K562 (cell line): Measurements from ENCODE around the gene ZNF391. TPM values are rescaled to one million over a fixed set of nuclear protein-coding genes. Genes with fewer than 3 reads are reported as not detected.

Experiments used
- ARHGAP35 ChIP-seq: fragments of 450-650 bp; IDR thresholded peaks from 2 replicates; pipeline ENCODE4 v1.6.1; 2018; ENCODE audit not compliant: partially characterized antibody
- CHD1 ChIP-seq: fragments of 200-600 bp; sonication (generic); IDR thresholded peaks from one replicate; pipeline ENCODE4 v1.6.1; 2012; ENCODE audit warnings: mild to moderate bottlenecking, moderate library complexity, low read length, inconsistent platforms
- EP400 ChIP-seq: fragments of 450-650 bp; IDR thresholded peaks from 2 replicates; pipeline ENCODE4 v1.6.1; 2017; ENCODE audit warnings: antibody characterized with exemption, mild to moderate bottlenecking, moderate library complexity
- ETV1 ChIP-seq: fragments of 450-650 bp; conservative IDR thresholded peaks from 2 replicates; pipeline ENCODE4 v1.6.1; 2016; ENCODE audit warnings: missing genetic modification characterization, control low read depth, low read depth, missing compliant biosample characterization
- FUS ChIP-seq: fragments of 200-400 bp; formaldehyde crosslinking; optimal IDR thresholded peaks from 2 replicates; pipeline ENCODE3; 2017; ENCODE audit warnings: low read depth, low read length
- KDM1A ChIP-seq, 2 experiments: fragments of 450-650 bp; IDR thresholded peaks; 2 replicates each; pipeline ENCODE4 v1.6.1; 2016; ENCODE audit warnings: mild to moderate bottlenecking in 2 of 2
- LCOR ChIP-seq: sonication (generic); formaldehyde crosslinking; IDR thresholded peaks from 2 replicates; pipeline ENCODE4 v1.8.0; 2022; ENCODE audit warnings: mild to moderate bottlenecking, missing genetic modification reagents
- NCOA4 ChIP-seq: fragments of 450-650 bp; IDR thresholded peaks from 2 replicates; pipeline ENCODE4 v1.6.1; 2018; ENCODE audit warnings: mild to moderate bottlenecking; ENCODE audit not compliant: partially characterized antibody
- NKRF ChIP-seq: fragments of 450-650 bp; IDR thresholded peaks from 2 replicates; pipeline ENCODE4 v1.6.1; 2016; ENCODE audit warnings: borderline replicate concordance
- NONO ChIP-seq, 2 experiments: fragments of 200-400 bp in 1 of 2; fragments of 450-650 bp in 1 of 2; formaldehyde crosslinking in 1 of 2; IDR thresholded peaks; 2 replicates each; pipeline ENCODE4 v1.6.1; 2017; ENCODE audit warnings: low read depth in 2 of 2, mild to moderate bottlenecking in 2 of 2, moderate library complexity in 2 of 2, low read length in 1 of 2
- POLR2G ChIP-seq: fragments of 200-400 bp; formaldehyde crosslinking; IDR thresholded peaks from 2 replicates; pipeline ENCODE4 v1.6.1; 2017; ENCODE audit warnings: low read depth, mild to moderate bottlenecking, antibody characterized with exemption, low read length, moderate library complexity
- POLR2H ChIP-seq: IDR thresholded peaks from 2 replicates; pipeline ENCODE4 v1.6.1; 2016; ENCODE audit warnings: missing genetic modification characterization, low read depth, mild to moderate bottlenecking, control low read depth, missing compliant biosample characterization, moderate library complexity
- PTTG1 ChIP-seq: fragments of 450-650 bp; IDR thresholded peaks from 2 replicates; pipeline ENCODE4 v1.6.1; 2016; ENCODE audit warnings: low read depth, mild to moderate bottlenecking, missing genetic modification characterization, missing compliant biosample characterization
- SNAPC5 ChIP-seq: fragments of 250-450 bp; sonication (Bioruptor Pico); IDR thresholded peaks from 2 replicates; pipeline ENCODE4 v1.8.0; 2021; ENCODE audit warnings: moderate library complexity, mild to moderate bottlenecking, inconsistent platforms
- STAG1 ChIP-seq: sonication (generic); formaldehyde crosslinking; IDR thresholded peaks from 2 replicates; pipeline ENCODE4 v1.5.0; 2020; ENCODE audit warnings: missing genetic modification reagents, borderline replicate concordance
- SUPT5H ChIP-seq: fragments of 450-650 bp; IDR thresholded peaks from 2 replicates; pipeline ENCODE4 v1.6.1; 2016
- ZNF197 ChIP-seq: fragments of 200-800 bp; sonication (Bioruptor generic); IDR thresholded peaks from 2 replicates; pipeline ENCODE4 v1.6.1; 2016; ENCODE audit warnings: low read depth, missing genetic modification characterization, missing compliant biosample characterization
- ZNF277 ChIP-seq: fragments of 250-450 bp; sonication (Bioruptor Pico); IDR thresholded peaks from 2 replicates; pipeline ENCODE4 v1.8.0; 2022; ENCODE audit warnings: inconsistent platforms, mild to moderate bottlenecking, moderate library complexity, borderline replicate concordance
- ZNF354B ChIP-seq: fragments of 250-450 bp; sonication (Bioruptor Pico); IDR thresholded peaks from 2 replicates; pipeline ENCODE4 v1.4.0; 2020
- polyA plus RNA-seq, 8 experiments: library from polyadenylated mRNA; depleted of rRNA in 4 of 8; stranded (reverse) in 5 of 8; unstranded in 3 of 8; fragments of >200 nt; fragmentation: Nextera tagmentation in 2 of 8; fragmentation: Illumina TruSeq in 1 of 8; extraction: Ambion mirVana in 2 of 8; extraction: Trizol in 1 of 8; gene quantifications; 2 replicates each; pipeline versions ENCODE4 v1.2.1 to v1.2.3, GENCODE V29; 2011 to 2014; ENCODE audit warnings: inconsistent platforms in 1 of 8, missing spikeins in 1 of 8
- total RNA-seq, 7 experiments: library from RNA; depleted of rRNA in 6 of 7; stranded (reverse); fragments of >200 nt in 6 of 7; fragmentation: Illumina TruSeq in 2 of 7; extraction: Trizol in 2 of 7; gene quantifications; 2 replicates each; pipeline versions ENCODE4 v1.2.1 to v1.2.3, GENCODE V29; 2011 to 2021; ENCODE audit warnings: low replicate concordance in 1 of 7
- TF ChIP-seq, protein P1 (sequence below): sonication (generic); IDR thresholded peaks from 2 replicates; pipeline ENCODE4 v1.6.1; 2016
- TF ChIP-seq, protein P2 (sequence below): fragments of 450-650 bp; formaldehyde crosslinking; IDR thresholded peaks from 2 replicates; pipeline ENCODE4 v1.4.0; 2020; ENCODE audit warnings: mild to moderate bottlenecking, moderate library complexity
- TF ChIP-seq, protein P3 (sequence below): sonication (generic); formaldehyde crosslinking; IDR thresholded peaks from 2 replicates; pipeline ENCODE4 v1.9.0; 2022; ENCODE audit warnings: mild to moderate bottlenecking, missing genetic modification reagents

The ZNF391 gene
- total and polyA plus RNA-seq, 9 of the 15 experiments (the other 6 are each of a cell fraction or from before 2014, with no cell fraction given) = 2.3 to 10.1 (median 5.8) TPM

DNA sequence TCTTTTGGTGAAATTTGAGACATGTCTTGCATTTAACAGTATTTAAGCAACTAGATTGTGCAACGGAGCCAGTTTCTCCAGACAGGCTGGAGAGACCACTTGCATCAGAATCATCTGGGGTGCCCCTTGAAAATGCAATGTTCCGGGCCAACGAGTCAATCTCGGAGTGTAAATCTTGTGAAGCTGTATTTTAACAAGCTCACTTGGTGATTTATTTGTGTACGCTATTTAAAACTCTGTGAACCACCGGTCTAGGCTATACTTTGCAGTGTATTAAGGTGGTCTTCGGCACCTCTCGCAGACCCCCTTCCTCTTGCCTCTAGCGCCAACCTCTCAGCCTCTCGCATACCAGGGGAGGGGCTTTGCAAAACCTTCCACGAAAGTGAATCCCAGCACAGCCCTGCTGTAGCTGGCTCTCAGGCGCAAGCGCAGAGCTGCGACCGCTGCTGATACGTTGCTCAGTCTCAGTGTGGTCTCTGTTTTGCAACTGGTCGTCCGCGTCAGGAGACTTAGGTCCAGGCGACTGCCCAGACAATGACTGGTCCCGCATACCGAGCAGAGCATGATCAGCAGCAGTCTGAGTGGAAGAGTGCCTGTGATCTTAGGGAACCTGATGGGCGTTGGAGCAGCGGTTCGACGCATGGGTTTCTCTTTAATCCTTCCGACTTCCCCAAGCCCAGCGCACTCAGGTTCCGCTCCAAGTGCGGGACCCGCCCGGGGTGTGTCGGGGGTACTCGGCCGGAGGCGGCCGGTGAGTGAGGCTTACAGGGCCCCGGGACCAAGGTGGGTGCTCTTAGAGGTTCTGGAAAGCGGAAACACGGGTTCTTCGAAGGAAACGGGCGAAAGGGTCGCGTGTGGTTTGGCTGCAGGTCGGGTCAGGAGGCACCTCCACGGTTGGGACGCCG lies at the start of gene ZNF391 (continued):
- TF ChIP-seq SUPT5H = peak; percentile 97
- TF ChIP-seq, protein P1, sequence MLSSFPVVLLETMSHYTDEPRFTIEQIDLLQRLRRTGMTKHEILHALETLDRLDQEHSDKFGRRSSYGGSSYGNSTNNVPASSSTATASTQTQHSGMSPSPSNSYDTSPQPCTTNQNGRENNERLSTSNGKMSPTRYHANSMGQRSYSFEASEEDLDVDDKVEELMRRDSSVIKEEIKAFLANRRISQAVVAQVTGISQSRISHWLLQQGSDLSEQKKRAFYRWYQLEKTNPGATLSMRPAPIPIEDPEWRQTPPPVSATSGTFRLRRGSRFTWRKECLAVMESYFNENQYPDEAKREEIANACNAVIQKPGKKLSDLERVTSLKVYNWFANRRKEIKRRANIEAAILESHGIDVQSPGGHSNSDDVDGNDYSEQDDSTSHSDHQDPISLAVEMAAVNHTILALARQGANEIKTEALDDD = peak; percentile 71; the same call in 1 of the 2 replicates
- TF ChIP-seq SNAPC5 (CRISPR knock-in tag) = no peak
- no peak for TF ChIP-seq STAG1 (CRISPR knock-in tag)
- no peak for TF ChIP-seq ZNF277 (CRISPR knock-in tag)
- TF ChIP-seq KDM1A (IDR thresholded peaks at IDR 0.05) = peak; percentile 39 to 58; a peak in 3 of 4 replicates
- peak; percentile 94 for TF ChIP-seq EP400
- TF ChIP-seq PTTG1 (tag) = no peak
- TF ChIP-seq ZNF197 (CRISPR knock-in tag) = no peak
- TF ChIP-seq CHD1 = no peak
- no peak for TF ChIP-seq FUS
- no peak for TF ChIP-seq ZNF354B
- TF ChIP-seq NCOA4 = no peak
- peak; percentile 70; the same call in 1 of the 2 replicates for TF ChIP-seq NKRF
- TF ChIP-seq ETV1 (tag) = peak; percentile 67
- peak in 1 of 2 experiments; percentile 86; a peak in 1 of 4 replicates for TF ChIP-seq NONO (IDR thresholded peaks at IDR 0.05; ENCODE audit: low read depth in 2 of 2, low read length in 1 of 2)
- TF ChIP-seq, protein P2, sequence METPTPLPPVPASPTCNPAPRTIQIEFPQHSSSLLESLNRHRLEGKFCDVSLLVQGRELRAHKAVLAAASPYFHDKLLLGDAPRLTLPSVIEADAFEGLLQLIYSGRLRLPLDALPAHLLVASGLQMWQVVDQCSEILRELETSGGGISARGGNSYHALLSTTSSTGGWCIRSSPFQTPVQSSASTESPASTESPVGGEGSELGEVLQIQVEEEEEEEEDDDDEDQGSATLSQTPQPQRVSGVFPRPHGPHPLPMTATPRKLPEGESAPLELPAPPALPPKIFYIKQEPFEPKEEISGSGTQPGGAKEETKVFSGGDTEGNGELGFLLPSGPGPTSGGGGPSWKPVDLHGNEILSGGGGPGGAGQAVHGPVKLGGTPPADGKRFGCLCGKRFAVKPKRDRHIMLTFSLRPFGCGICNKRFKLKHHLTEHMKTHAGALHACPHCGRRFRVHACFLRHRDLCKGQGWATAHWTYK (CRISPR knock-in tag) = no peak
- peak; percentile 96 for TF ChIP-seq POLR2G
- peak; percentile 79 for TF ChIP-seq POLR2H (tag)
- TF ChIP-seq LCOR (CRISPR knock-in tag) = no peak
- no peak for TF ChIP-seq ARHGAP35
- TF ChIP-seq, protein P3, sequence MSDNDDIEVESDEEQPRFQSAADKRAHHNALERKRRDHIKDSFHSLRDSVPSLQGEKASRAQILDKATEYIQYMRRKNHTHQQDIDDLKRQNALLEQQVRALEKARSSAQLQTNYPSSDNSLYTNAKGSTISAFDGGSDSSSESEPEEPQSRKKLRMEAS (CRISPR knock-in tag) = peak; percentile 78
